Measurements from ENCODE around the gene VEGFA.

VEGFA gene

GRCh38 chr6:43769526-43770371 is at the start of gene VEGFA:
Gene VEGFA (plus strand): TSS chr6:43770211.
- peak; percentile 78 for DNase-seq (ENCODE audit: low read depth)

DNA sequence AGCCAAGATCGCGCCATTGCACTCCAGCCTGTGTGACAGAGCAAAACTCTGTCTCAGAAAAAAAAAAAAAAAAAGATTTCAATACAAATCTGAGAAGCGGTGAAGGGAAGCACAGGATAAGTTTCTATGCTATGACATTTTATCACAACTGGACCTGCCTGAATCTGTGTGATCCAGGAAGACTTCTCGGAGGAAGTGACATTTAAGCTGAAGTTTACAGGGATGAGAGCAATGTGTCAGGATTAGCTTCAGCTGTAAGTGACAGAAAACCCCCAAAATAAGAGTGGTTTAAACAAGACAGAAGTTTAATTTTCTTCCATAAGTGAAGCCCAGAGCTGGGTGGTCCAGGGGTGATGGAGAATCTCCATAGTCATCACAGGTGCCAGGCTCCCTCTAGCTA is 49.0 kb upstream of the VEGFA start:
- DNase-seq (ENCODE audit: low read depth), result no peak

DNA sequence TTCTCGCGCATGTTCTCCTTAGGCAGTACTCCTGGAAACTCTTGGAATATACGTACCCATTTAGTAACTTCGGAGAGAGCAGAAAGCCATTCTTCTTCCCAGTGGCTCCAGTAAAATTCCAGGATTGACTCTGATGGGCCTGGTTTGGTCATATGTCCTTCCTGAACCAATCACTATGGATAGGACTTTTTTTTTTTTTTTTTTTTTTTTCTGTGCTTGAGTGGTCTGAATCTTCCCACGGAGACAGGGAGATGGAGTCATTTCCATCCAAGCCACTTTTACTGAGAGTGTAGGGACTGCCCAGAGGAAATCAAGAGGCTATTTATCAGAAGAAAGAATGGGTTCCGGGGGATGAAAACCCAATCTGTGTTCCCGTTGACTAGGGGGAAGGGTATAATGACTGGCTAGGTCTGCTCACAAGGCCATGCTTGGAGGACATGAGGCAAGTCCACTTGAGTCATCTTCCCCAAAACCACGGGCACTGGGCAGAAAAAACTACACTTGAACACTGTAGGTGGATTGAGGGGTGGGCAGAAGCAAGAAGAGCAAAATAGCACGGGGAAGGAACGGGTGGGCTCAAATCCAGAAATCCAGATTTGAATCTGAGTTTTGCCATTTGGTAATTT is 47.0 kb upstream of the VEGFA start:
- no peak for DNase-seq (ENCODE audit: low read depth)

DNA sequence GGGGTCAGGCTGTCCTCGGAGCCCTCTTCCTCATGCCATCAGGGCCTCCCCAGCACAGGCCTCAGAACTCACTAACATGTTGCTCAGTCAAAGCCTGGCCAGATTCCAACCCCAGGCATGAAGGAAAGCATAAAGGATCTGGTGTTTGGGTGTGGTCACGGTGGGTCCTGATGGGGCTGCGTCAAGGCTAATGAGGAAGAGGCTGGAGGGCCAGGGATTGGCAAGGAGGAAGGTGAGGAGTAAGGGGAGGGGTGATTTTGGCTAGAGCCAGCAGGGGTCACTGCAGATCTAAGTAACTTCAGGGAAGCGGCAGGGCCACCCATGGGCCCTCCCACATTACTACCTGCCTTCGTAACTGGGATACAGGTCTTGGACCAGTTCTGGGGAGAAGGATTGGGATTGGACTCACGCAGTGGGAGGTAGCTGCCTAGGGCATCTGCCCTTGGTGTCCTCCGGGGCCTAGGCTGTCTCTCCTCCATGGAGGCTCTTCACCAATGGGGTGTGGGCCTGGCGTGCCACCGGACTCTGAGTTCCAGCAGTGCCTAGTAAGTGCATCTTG is 46.2 kb upstream of the VEGFA start:
- DNase-seq (ENCODE audit: low read depth), result peak; percentile 38

GRCh38 chr6:43724354-43724753 is 45.7 kb upstream of the VEGFA start:
- no peak for DNase-seq (ENCODE audit: low read depth)

DNA sequence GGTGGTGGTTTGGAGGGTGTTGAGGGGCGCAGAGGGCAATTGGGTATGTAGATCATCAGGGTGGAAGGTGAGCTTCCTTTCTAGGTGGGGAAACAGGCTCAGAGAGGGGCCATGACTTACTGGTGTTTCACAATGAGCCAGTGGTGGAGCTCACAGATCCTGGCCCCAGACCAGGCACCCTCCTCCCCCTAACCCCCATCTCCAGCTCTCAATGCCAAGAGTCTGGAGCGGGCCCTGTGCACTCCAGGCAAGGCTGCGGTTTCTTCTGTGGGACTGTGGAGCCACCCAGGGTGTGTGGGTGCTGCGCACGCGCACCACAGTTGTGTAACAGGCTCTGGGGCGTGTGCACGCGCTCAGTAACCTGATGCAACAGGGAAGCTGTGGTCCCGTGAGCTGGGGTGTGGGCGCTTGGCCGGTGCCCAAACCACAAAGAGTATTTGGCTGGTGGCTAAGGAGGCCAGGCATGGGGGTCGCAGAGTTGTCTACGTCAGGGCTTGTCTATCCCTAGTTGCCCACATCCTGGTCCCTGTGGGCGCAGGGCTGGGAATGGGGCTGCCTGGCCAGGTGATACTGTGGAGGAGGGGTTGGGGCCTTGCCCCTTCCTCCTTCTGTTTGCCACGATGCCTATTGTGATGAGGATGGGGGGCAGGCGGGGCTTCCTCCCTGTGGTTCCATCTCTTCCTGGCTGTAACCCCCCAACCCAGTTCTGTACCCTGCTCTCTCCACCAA is 44.9 kb upstream of the VEGFA start:
- peak; percentile 42 for DNase-seq (ENCODE audit: low read depth)

DNA sequence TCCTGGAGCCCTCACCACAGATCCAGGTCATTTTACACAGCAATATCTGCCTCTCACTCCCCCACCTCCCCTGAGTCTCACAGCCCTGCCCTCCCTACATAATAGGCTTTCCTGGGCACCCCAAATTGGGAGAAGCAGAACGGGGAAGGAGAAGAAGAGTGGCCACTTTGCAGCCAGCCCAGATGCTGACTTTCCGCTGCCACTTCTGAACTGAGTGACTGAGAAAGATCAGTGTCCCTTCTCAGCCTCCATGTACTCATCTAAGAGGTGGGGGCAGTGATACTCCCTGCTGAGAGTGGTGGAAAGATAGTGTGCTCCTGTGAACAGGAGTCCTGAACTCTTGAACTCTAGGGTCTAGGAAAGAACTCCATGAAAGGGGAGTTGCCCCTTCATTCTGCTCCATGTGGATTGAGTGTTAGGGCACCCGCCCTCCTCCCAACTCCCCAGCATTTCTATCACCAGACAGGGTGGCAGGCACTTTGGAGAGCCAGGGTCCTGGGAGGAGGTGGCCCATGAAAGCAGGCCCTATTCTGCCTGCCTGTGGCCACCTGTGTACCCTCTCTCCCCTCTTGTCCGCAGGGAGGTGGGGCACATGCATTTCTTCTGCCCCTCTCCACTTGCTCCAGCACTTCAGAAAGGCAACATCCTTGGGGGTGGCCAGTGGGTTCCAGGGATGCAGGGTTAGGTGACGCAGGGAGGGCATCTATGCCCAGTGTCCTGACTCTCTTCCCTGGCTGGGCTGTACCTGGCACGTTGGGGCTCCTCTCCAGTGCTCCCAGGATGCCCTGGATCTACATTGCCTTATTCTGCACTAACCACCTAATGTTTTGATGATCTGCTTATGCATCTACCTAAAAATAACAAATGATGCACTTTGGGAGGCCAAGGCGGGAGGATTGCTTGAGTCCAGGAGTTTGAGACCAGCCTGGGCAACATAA is 44.1 kb upstream of the VEGFA start:
- no peak for DNase-seq (ENCODE audit: low read depth)

DNA sequence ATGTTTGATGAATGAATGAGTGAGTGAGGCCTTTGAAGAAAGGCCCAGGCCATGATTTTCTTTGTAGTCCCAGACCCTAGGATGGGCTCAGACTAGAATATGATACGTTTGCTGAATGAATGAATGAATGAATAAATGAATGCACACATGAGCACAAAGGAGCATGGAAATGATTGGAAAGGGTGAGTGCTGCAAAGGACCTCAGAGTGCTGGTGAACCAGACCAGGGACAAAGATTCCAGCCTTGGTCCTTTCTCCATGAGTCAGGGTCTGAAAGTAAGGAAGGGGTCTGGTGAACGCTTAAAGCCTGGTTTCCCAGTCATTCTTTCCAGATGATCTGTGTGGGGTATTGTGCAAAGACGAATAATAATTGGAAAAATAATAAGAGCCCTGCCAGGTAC is 42.4 kb upstream of the VEGFA start:
- no peak for DNase-seq (ENCODE audit: low read depth)

- no peak for DNase-seq (ENCODE audit: low read depth)
Observed at GRCh38 chr6:43728586-43728985, 41.4 kb upstream of the VEGFA start.

- DNase-seq (ENCODE audit: low read depth), result no peak
Observed at GRCh38 chr6:43729537-43729936, 40.5 kb upstream of the VEGFA start.

- DNase-seq (ENCODE audit: low read depth), result no peak
Observed at GRCh38 chr6:43730634-43731033, 39.4 kb upstream of the VEGFA start.

GRCh38 chr6:43733471-43734293 is 36.3 kb upstream of the VEGFA start:
- DNase-seq (ENCODE audit: low read depth), result peak; percentile 17

- DNase-seq (ENCODE audit: low read depth), result no peak
Observed at GRCh38 chr6:43734294-43734665, 35.7 kb upstream of the VEGFA start.

DNA sequence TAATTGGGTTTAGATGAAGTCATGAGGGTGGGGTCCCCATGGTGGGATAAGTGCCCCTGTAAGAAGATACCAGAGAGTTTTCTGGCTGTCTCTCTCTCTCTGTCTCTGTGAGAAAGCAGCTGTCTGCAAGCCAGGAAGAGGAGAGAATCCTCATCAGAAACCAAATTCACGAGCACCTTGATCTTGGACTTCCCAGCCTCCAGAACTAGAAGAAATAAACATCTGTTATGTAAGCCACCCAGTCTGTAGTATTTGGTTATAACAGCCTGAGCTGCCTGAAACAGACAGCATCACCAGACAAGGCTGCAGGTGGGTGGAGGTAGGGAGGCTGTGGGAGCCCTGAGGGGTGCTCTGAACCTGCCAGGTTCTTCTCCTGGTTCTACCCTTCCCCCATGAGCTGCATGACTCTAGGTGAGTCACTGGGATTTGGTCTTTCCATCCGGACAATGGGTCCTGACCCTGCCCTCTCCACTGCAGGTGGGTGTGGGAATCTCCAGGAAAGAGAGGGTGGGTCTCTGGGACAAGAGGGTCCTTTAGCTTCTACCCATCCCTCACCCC is 34.3 kb upstream of the VEGFA start:
- no peak for DNase-seq (ENCODE audit: low read depth)

- DNase-seq (ENCODE audit: low read depth), result no peak
Observed at GRCh38 chr6:43736211-43736786, 33.7 kb upstream of the VEGFA start.

DNA sequence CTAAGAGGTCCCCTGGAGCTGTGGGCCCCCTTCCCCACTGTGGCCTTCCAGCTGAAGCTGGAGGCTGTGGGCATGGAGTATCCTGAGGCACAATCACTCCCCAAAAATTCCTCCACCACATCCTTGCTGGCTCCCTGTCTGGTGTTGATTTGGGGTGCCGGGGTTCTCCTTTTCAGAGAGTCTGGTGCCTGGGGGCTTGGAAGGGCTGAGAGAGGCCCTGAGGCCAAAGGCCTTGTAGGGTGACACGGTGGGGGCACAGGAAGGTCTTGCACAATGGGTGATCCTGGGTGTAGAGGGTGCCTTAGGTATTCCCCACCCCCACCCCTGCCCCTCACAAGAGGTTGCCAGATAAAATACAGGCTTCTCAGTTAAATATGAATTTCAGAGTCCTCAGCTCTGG is 33.2 kb upstream of the VEGFA start:
- DNase-seq (ENCODE audit: low read depth), result no peak

- no peak for DNase-seq (ENCODE audit: low read depth)
Observed at GRCh38 chr6:43737272-43738081, 32.5 kb upstream of the VEGFA start.

- no peak for DNase-seq (ENCODE audit: low read depth)
Observed at GRCh38 chr6:43738267-43738676, 31.7 kb upstream of the VEGFA start.

Data from activated T-helper 1 cell treated with Interleukin-2 at 50 U/mL for 16 hours (primary cell).